ENCODE measurements around the gene BLOC1S1.

The BLOC1S1 gene

DNA sequence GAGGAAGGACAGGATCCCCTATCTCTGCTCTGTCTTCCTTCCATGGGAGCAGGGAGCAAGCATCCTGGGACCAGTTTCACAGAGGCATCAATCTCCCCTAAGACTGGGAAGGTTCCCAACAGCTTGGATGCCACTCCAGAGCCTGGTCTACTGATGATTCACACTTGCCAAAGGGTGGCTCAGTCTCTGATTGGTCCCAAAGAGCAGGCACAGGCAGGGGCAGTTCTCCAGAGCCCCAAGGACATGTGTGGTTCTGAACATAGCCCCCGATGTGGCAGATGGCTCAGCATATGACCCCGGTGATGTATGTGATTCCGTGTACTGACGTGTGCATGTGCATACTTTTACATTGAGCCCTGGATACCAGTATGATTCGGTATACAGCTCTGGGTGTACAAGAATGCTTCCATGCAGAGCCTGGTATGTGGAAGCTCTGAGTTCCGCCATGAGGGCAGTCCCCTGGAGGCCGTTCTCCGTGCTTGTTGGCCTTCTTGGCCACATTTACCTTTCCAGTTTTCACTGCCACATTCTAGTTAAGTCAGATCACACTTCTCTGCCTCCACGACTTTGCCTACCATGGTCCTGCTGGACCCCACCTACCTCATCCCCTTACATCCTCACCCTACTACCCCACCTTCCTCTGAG is 29.4 kb upstream of the BLOC1S1 start:
- TF ChIP-seq, protein P1, sequence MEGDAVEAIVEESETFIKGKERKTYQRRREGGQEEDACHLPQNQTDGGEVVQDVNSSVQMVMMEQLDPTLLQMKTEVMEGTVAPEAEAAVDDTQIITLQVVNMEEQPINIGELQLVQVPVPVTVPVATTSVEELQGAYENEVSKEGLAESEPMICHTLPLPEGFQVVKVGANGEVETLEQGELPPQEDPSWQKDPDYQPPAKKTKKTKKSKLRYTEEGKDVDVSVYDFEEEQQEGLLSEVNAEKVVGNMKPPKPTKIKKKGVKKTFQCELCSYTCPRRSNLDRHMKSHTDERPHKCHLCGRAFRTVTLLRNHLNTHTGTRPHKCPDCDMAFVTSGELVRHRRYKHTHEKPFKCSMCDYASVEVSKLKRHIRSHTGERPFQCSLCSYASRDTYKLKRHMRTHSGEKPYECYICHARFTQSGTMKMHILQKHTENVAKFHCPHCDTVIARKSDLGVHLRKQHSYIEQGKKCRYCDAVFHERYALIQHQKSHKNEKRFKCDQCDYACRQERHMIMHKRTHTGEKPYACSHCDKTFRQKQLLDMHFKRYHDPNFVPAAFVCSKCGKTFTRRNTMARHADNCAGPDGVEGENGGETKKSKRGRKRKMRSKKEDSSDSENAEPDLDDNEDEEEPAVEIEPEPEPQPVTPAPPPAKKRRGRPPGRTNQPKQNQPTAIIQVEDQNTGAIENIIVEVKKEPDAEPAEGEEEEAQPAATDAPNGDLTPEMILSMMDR (IDR thresholded peaks at IDR 0.05; ENCODE audit: control insufficient read depth, extremely low read depth, insufficient read depth): no peak
- DNase-seq (ENCODE audit: low read depth): no peak
- no peak overlapping the region for H3K4me3 ChIP-seq (ENCODE audit: low read depth, low read length)

DNA sequence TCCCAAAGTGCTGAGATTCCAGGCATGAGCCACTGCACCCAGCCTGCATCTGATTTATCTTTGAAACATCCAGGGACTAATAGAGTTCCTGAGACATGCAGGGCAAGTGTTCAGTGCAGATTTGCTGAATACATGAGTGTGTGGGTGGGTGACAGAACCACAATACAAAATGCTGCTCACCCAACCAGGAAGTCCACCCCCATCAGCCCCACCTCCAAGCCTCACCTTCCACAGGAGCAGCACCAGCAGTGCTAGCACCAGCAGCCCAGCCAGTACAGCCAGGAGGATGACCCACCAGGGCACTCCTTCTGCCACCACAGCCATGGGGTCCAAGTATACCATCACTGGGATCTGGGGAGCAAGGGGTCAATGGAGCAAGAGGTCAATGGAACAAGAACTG is 28.1 kb upstream of the BLOC1S1 start:
- DNase-seq (ENCODE audit: low read depth): no peak
- H3K4me3 ChIP-seq (ENCODE audit: low read depth, low read length): no peak overlapping the region
- TF ChIP-seq, protein P1 (IDR thresholded peaks at IDR 0.05; ENCODE audit: control insufficient read depth, extremely low read depth, insufficient read depth): no peak

DNA sequence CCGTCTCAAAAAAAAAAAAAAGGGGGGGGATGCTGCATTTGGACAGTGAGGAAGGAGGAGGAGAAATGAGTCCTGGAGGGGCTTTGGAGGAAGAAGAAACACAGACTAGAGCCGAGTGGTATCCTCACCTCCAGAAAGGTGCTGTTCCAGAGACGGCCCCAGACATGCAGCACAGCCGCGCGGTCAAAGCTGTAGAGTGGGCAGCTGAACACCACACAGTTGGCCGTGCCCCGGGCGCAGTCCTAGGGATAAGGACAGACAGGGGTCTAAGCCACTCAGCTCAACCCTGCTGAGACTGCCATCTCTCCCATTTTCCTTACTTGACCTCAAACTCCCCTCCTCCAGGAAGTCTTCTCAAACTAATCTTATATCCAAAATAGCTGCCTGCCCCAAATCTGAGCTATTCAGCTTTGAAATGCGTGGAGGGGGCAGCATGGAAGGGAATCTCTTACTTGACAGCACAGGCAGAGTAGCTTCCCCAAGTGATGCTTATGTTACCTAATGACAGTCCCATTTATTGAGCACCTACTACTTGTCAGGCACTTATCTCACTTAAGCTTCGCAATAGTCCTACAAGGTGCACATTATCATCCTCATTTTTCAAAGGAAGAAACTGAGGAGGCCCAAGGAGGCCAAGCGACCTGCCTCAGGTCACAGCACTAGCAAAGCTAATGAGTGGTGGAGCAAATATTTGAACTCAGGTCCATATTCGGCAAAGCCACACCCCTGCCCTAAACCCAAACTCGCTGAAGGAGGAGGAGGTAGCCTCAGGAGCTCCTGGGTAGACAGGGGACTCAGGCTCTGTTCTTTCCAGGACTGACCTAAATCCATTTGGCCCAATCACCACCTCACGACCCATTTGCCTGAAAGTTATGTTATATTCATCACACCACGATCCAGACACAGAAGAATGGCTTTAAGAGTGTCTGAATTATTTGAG is 26.9 kb upstream of the BLOC1S1 start:
- TF ChIP-seq, protein P1 (IDR thresholded peaks at IDR 0.05; ENCODE audit: control insufficient read depth, extremely low read depth, insufficient read depth): no peak
- no peak overlapping the region for H3K4me3 ChIP-seq (ENCODE audit: low read depth, low read length)
- DNase-seq (ENCODE audit: low read depth): no peak

DNA sequence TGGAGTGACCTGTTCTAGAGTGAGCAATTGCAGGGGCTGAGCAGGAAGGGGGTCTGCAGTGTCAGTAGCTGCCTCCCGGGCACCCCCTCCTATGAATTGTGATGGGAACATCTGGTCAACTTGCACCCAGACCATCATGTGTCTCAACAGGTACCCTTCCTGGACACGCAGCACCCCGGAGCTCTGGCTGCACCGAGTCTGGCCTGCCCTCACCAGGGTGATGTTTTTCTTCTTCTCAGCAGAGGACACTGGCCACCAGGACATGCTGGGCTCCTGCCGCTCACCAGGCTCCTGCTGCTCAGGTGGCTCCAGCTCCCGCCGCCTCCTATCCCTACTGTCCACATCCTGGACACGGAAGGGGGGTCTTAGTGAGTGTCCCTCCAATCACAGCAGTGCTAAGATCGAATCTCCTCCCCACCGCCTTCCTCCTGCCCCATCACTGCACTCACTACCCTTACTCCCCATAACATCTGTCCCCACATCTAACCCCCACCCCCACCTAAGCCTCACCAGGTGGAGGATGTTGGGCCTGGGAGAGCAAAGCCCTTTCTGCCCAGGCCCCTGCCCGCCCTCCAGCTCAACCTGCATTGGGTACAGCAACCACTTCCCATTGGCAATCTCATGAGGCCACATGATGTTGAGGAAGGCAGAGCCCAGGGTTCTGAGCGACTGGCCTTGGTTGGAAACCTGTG is 23.1 kb upstream of the BLOC1S1 start:
- DNase-seq (ENCODE audit: low read depth): no peak
- TF ChIP-seq, protein P1 (IDR thresholded peaks at IDR 0.05; ENCODE audit: control insufficient read depth, extremely low read depth, insufficient read depth): no peak
- no peak overlapping the region for H3K4me3 ChIP-seq (ENCODE audit: low read depth, low read length)

DNA sequence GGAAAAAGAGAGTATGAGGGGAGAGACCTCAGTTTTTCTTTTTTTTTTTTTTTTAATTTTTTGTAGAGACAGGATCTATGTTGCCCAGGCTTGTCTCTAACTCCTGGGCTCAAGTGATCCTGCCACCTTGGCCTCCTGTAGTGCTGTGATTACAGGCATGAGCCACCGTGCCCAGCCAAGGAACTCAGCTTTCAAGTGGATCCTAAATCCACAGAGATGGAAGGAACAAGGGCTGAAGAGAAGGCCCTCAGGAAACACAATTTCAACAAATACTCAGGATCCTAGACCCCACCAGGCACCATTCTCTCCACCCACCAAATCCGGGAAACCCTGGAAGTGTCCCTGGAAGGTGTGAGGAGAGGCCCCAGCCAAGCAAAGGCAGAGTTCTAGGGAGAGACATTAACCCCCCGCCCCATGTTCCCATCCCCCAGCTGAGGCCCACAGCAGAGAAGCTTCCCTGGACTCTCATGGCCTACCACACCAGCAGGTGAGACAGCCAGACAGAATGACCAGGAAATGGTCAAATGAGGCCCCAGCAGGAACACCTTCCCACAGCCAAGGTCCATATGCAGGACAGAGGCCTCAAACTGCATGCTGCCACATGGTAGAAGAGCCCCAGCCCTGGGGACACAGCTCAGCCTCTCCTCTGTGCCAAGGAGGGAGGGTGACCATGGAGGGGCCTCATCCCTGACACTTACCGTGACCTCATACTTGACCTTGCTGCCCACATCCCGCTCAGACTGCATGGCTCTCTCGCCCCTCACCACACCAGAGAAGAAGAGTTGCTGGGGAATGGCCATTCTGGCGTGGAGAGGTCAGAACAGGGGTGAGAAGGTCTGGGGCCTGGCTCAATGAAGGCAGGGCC is 22.3 kb upstream of the BLOC1S1 start:
- no peak overlapping the region for H3K4me3 ChIP-seq (ENCODE audit: low read depth, low read length)
- TF ChIP-seq, protein P1 (IDR thresholded peaks at IDR 0.05; ENCODE audit: control insufficient read depth, extremely low read depth, insufficient read depth): no peak
- DNase-seq (ENCODE audit: low read depth): no peak

DNA sequence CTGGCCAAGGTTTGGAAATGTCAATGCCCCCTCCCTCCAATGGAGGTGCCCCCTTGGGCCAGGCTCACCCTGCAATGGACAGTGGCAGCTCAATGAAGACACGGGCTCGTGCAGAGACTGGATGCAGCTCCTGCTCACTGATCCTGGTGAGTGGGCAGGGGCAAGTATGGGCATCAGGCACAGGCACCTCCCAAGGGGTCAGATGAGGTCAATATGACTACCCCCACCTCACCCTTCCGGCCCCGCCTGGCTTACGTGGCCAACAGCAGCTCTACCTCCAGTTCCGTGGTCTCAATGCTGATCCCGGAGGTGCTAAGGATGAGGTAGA is 21.7 kb upstream of the BLOC1S1 start:
- H3K4me3 ChIP-seq (ENCODE audit: low read depth, low read length): no peak overlapping the region
- TF ChIP-seq, protein P1 (IDR thresholded peaks at IDR 0.05; ENCODE audit: control insufficient read depth, extremely low read depth, insufficient read depth): no peak
- no peak for DNase-seq (ENCODE audit: low read depth)

All from LNCaP clone FGC (cell line).